ENCODE measurements around the gene CHD9.
A peak's percentile ranks its signal among the peaks of the same experiment; 100 is the strongest.

Gene CHD9

DNA sequence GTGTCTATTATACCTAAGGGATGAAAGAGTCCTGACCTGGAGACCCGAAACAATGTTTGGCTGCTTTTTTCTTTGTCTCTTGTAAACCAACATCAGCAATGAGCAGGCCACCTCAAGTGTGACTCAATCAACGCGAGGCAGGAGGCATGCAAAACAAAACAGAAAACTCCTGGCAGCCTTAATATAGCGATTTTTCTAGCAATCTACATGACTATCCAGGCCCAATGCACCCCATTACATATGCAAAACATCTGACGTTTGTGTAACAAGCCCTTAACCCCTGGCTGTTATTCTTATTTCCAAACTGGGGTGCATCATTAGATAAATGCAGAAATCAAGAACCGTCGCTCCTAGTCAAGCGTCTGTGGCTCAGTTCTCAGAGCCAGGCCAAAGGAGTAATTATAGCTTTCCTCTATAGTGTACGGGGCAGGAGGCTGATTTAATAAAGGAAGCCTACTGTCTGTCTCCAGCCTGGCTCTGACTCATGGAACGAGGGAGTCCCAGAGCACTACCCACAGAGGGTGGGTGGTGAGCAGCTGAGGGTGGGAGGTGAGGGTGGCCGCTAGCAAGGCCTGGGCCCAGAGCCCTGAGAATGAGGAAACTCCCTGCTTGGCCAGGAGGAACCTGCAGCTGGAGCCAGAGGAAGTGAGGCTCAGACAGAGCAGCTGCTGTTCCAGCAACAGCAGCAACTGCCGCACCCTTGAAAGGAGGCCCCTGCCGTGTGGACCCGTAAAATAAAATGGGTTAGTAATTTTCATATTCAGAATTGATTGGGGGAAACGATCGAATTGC lies 43.9 kb downstream of the CHD9 start:
- Histone ChIP-seq H3K36me3 (replicated peaks; ENCODE audit: insufficient read depth, low read length) (no peaks in the 10 kb centered on the region), H3K9ac (ENCODE audit: low read length) (peak overlapping the region; percentile 67), H2AFZ (ENCODE audit: low read length) (peak overlapping the region; percentile 77), H3K9me2 (replicated peaks; ENCODE audit: insufficient read depth, low read length) (no peaks in the 10 kb centered on the region), H3K79me2 (ENCODE audit: low read length) (peaks cover 55% of the 10 kb centered on the region), H3F3A (ENCODE audit: insufficient read depth, low read length) (peaks cover 33% of the 10 kb centered on the region), H3K4me1 (ENCODE audit: low read length) (peaks cover 32% of the 10 kb centered on the region), H3K4me3 (ENCODE audit: low read length) (peak overlapping the region; percentile 65), H3K27me3 (replicated peaks; ENCODE audit: insufficient read depth, low read length) (no peaks in the 10 kb centered on the region), H3K9me3 (replicated peaks; ENCODE audit: insufficient read depth, low read length) (no peaks in the 10 kb centered on the region), H4K20me1 (ENCODE audit: insufficient read depth, low read length) (no peaks in the 10 kb centered on the region), H3K27ac (ENCODE audit: low read length) (peak overlapping the region; percentile 92), H3K4me2 (ENCODE audit: low read depth, low read length) (peak overlapping the region; percentile 90)
- TF ChIP-seq, protein P1, sequence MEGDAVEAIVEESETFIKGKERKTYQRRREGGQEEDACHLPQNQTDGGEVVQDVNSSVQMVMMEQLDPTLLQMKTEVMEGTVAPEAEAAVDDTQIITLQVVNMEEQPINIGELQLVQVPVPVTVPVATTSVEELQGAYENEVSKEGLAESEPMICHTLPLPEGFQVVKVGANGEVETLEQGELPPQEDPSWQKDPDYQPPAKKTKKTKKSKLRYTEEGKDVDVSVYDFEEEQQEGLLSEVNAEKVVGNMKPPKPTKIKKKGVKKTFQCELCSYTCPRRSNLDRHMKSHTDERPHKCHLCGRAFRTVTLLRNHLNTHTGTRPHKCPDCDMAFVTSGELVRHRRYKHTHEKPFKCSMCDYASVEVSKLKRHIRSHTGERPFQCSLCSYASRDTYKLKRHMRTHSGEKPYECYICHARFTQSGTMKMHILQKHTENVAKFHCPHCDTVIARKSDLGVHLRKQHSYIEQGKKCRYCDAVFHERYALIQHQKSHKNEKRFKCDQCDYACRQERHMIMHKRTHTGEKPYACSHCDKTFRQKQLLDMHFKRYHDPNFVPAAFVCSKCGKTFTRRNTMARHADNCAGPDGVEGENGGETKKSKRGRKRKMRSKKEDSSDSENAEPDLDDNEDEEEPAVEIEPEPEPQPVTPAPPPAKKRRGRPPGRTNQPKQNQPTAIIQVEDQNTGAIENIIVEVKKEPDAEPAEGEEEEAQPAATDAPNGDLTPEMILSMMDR (IDR thresholded peaks at IDR 0.05; ENCODE audit: low read length): no peak
- no peak for TF ChIP-seq EZH2 (optimal IDR thresholded peaks at IDR 0.05; ENCODE audit: low read depth, low read length)
- no peak for TF ChIP-seq EZH2phosphoT487 (IDR thresholded peaks at IDR 0.05; ENCODE audit: low read length)
- peak; percentile 74 for DNase-seq

- peaks cover 56% of the 10 kb centered on the region for H3K79me2 ChIP-seq (ENCODE audit: low read length)
- peaks cover 25% of the 10 kb centered on the region for H3K4me1 ChIP-seq (ENCODE audit: low read length)
- no peaks in the 10 kb centered on the region for H3K27me3 ChIP-seq (replicated peaks; ENCODE audit: insufficient read depth, low read length)
- H3K4me2 ChIP-seq (ENCODE audit: low read depth, low read length): peak overlapping the region; percentile 90
- H3K27ac ChIP-seq (ENCODE audit: low read length): peak overlapping the region; percentile 92
- no peaks in the 10 kb centered on the region for H3K9me3 ChIP-seq (replicated peaks; ENCODE audit: insufficient read depth, low read length)
- H3K4me3 ChIP-seq (ENCODE audit: low read length): peak overlapping the region; percentile 65
- H3K9me2 ChIP-seq (replicated peaks; ENCODE audit: insufficient read depth, low read length): no peaks in the 10 kb centered on the region
- H4K20me1 ChIP-seq (ENCODE audit: insufficient read depth, low read length): no peaks in the 10 kb centered on the region
- TF ChIP-seq EZH2phosphoT487 (IDR thresholded peaks at IDR 0.05; ENCODE audit: low read length) (no peak), EZH2 (optimal IDR thresholded peaks at IDR 0.05; ENCODE audit: low read depth, low read length) (no peak)
- TF ChIP-seq, protein P1 (IDR thresholded peaks at IDR 0.05; ENCODE audit: low read length): no peak
- peak; percentile 81 for DNase-seq
- peak overlapping the region; percentile 77 for H2AFZ ChIP-seq (ENCODE audit: low read length)
- H3F3A ChIP-seq (ENCODE audit: insufficient read depth, low read length): peaks cover 25% of the 10 kb centered on the region
- H3K9ac ChIP-seq (ENCODE audit: low read length): peak overlapping the region; percentile 67
- no peaks in the 10 kb centered on the region for H3K36me3 ChIP-seq (replicated peaks; ENCODE audit: insufficient read depth, low read length)
Observed at GRCh38 chr16:53099318-53100130, 44.7 kb downstream of the CHD9 start.

- TF ChIP-seq EZH2phosphoT487 (IDR thresholded peaks at IDR 0.05; ENCODE audit: low read length): no peak
- TF ChIP-seq EZH2 (optimal IDR thresholded peaks at IDR 0.05; ENCODE audit: low read depth, low read length): no peak
- TF ChIP-seq, protein P1 (IDR thresholded peaks at IDR 0.05; ENCODE audit: low read length): no peak
- no peaks in the 10 kb centered on the region for H3K9me2 ChIP-seq (replicated peaks; ENCODE audit: insufficient read depth, low read length)
- no peaks in the 10 kb centered on the region for H3K27me3 ChIP-seq (replicated peaks; ENCODE audit: insufficient read depth, low read length)
- no peaks in the 10 kb centered on the region for H3K9me3 ChIP-seq (replicated peaks; ENCODE audit: insufficient read depth, low read length)
- H3K4me2 ChIP-seq (ENCODE audit: low read depth, low read length): peak overlapping the region; percentile 90
- peak overlapping the region; percentile 92; the same call in 1 of the 2 replicates for H3K27ac ChIP-seq (ENCODE audit: low read length)
- no peaks in the 10 kb centered on the region for H4K20me1 ChIP-seq (ENCODE audit: insufficient read depth, low read length)
- peak overlapping the region; percentile 65 for H3K4me3 ChIP-seq (ENCODE audit: low read length)
- peaks cover 21% of the 10 kb centered on the region for H3K4me1 ChIP-seq (ENCODE audit: low read length)
- DNase-seq: no peak
- H3F3A ChIP-seq (ENCODE audit: insufficient read depth, low read length): peaks cover 21% of the 10 kb centered on the region
- no peaks in the 10 kb centered on the region for H3K36me3 ChIP-seq (replicated peaks; ENCODE audit: insufficient read depth, low read length)
- peak overlapping the region; percentile 77 for H2AFZ ChIP-seq (ENCODE audit: low read length)
- peaks cover 59% of the 10 kb centered on the region for H3K79me2 ChIP-seq (ENCODE audit: low read length)
- H3K9ac ChIP-seq (ENCODE audit: low read length): peak overlapping the region; percentile 67
Observed at GRCh38 chr16:53100131-53100748, 45.4 kb downstream of the CHD9 start.

Measured in MM.1S (cell line).